ENCODE results near the gene CNPY4.

GRCh38 chr7:100148559-100149328 lies 29.3 kb downstream of the CNPY4 start, which contains the start of gene LAMTOR4:
- TF ChIP-seq CTCF (IDR thresholded peaks at IDR 0.05; ENCODE audit: insufficient read depth, low read length) (no peak), REST (IDR thresholded peaks at IDR 0.05; ENCODE audit: insufficient replicate concordance, low read depth) (no peak), POLR2AphosphoS5 (IDR thresholded peaks at IDR 0.05; ENCODE audit: low read depth) (peak; percentile 90)
